Mucosa of gallbladder (tissue), 1 donor: Measurements from ENCODE around the gene NHLRC1. TPM values are rescaled to one million over a fixed set of nuclear protein-coding genes. Genes with fewer than 3 reads are reported as not detected.

Experiments
- DNase-seq: peaks from one replicate; pipeline ENCODE4 v3.0.0-alpha.2; 2020; ENCODE audit warnings: low spot score
- total RNA-seq: library from RNA; stranded (reverse); gene quantifications from one replicate; pipeline ENCODE4 v1.2.1, GENCODE V29; 2021
- donor health status: DM: no; HTN: no; CAD: no.

Gene NHLRC1
- total RNA-seq, 1 donor from 2014 or later = 1.9 TPM

DNA sequence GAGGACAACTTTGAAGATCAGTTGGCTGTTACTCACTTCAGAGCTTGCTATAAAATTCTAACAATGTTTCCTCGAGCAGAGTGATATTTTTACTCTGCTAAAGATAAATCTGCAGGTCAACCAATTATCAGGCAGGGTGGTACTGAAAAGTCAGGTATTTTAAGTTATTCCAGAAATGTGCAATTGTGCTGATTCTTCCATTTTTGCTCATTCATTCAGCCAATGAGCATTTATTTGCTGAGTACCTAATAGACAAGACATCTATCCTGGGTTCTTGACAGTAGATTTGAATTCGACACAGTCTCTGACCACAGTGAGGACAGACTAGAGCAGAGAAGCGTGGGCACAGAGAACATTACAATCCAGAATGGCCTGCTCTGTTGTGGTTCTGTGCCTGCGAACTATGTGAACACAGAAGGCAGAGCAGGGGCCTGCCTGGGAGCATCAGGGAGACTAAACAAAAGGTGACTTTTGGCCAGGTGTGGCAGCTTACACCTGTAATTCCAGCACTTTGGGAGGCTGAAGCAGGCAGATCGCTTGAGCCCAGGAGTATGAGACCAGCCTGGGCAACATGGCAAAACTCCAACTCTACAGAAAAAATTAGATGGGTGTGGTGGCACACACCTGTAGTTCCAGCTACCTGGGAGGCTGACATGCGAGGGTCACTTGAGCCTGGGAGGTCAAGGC lies 17.6 kb upstream of the NHLRC1 start:
- no peak for DNase-seq

DNA sequence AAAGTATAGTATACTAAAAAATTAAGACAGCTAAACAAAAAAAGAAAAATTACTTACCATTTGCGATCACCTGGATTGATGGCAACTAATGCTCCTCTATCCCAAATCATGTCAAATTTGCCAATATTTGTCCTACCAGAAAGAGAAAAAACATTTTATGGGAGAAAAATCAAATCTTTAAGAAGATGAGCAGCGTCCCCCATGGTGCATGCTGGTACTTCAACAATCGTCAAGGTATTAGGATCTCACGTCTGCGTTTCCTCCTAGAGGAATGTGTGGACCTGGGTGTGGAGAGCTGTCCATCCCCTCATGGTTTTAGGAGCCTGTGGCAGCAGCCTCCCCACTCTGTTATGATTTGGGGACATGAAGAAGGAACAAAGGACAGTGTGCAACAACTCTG lies 16.4 kb upstream of the NHLRC1 start:
- DNase-seq = no peak

DNA sequence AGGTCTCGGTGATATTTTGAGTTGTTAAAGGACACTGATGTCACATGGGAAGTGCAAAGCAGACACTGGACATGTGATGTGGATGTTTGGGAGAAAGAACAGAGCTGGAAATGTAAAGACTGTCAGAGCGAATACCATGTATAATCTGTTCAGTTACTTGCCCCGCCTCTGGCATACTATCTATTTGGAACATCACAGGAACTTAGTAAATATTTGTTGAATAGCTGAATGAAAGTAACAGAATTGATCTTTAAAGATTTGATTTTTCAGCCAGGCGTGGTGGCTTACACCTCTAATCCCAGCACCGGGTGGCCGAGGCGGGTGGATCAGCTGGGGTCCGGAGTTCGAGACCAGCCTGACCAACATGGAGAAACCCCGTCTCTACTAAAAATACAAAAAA lies 13.8 kb upstream of the NHLRC1 start:
- DNase-seq = no peak

DNA sequence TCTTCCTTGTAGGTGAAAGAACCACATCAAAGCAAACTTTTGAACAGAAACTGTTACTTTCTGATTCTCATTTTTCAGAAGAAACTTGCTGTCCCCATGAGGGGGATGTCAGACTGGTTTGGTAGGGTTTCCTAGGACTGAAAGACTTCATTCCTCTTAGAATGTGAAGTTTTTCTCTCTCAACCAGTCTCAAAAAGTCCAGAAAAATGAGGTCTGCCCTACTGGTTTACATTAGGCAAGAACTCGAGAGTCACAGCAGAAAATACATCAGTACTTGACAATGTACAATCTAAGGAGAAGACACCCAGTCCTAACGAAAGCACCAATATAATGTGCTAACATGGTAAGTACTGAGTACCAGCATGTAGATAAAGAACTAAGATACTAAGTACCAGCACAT lies 12.7 kb upstream of the NHLRC1 start:
- DNase-seq = no peak

DNA sequence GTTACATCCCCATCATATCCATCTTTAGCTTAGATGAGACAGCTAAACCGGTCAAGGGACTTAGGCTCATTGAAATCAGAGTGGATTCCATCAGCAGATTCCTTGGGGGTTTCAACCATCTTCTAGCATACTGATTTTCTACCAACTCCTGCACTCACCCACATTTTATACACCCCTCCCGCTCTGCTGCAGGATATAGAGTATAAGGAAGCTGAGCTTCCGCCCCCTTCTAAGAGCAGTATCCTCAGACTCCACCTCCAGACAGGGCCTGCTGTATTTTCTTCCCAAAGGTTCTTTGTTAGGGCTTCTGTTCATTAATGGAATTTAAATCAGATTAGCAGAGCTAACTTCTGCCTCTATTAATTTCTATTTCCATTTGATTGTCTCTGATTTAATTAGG lies 9.9 kb upstream of the NHLRC1 start:
- DNase-seq = no peak

DNA sequence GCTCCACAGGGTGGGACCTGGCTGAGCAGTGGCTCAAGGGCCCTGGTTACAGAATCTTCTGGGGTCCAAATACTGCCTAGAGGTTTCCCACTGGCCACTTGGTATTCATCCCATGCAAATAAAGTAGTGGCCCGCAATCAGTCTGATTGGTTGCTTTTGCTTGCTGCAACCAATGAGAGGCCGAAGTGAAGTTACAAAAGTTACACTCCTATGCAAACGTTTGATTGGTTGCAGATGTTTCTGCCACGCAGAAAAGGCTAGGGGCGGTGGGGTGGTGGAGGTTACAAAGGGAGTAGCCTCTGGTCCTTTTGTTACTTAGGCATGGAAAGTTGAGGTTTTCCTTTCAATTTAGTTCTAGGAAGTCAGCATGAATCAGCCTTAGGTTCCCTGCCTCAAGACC lies 3.6 kb upstream of the NHLRC1 start:
- DNase-seq = no peak

DNA sequence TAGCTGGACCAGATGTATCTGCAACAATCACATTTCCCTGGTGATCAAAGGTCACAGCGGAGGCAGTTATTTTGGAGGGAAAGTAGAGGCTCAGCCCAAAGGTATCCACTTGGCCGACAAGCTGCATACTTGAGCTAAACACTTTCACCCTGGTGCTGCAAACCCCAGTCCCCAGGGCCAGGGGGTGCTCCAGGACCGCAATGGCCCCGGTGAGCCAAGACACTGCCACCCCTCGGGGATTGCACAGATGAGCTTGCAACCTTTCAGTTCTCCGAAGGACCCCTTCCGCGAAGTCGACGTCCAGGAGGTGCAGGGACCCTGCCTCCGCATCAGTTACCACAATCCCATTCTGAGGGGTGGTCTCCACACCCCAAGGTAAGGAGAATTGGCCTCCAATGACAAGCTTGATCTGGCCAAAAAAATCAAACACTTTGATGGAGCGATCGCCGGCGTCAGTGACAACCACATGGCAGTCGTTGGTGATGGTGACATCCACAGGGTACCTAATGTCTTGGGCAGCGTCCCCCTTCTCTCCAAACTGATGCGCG lies 823 bp downstream of the NHLRC1 start:
- no peak for DNase-seq

DNA sequence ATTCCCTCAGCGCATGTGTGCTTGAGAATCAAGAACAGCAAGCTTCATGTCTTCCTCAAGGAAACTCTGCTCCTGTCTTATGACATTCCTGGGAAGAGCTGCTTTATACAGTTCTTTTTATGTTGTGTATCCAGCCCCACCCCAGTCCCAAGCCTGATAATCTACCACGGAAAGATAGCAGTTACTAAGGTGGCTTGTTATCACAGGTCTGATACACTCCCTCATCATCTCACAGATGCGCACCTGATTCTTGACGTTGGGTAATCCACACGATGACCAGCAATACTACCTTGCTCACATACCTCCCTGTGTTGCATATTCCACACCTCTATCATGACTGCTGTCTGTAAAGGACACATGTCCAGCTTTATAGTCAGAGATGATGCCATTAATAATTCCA lies 3.2 kb downstream of the NHLRC1 start:
- DNase-seq = no peak

DNA sequence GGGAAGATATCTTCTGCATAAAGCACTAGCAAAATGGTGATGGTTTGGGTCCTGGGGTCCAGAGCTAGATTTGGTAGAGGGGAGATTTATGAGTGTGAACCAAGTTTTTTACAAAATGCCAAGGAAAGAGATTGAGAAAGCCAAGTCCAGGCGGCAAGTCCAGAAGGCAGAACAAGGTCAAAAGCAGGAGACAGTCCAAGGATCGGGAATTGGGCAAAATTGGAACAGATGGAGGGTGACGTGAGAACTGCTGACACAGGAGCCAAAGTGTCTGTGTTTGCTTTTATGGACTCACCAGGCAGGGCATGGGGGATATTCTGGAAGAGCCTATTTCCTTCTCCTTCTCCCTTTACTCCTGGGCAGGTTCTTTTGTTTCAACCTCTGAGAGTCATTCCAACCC lies 4.1 kb downstream of the NHLRC1 start:
- no peak for DNase-seq

DNA sequence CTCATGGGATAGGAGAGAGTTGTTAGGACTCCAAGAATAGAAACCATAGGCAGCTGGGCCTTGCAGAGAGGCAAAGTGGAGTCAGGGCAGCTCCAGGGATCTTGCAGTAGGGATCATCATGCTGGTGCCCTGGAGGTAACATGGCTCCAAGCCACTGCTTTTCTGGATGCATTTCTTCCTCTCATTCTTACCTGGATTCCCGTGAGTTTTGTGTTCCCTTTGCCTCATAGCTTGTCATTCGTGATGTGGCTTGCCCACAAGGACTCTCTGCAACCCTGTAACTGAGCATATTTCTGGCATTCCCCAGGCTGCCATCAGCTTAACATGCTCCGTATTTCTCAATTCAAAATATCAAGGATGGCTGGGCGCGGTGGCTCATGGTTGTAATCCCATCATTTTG lies 5.3 kb downstream of the NHLRC1 start:
- no peak for DNase-seq

DNA sequence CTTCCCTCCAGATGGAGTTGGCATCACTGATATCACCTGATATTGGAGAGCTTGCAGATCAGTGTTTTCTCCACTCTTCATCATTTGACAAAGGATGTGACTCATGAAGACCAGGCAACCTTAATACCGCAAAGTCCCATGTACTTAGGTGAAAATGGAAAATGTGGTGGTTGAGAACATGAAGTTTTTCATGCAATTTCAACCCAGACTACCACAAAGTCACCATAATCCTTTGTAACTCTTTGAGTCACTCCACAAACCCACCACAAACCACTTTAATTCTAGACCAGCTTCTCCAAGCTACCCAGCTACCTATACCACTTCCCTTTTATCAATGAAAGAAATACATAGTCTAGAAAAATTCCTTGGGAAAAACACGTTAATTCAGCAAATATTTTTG lies 7.1 kb downstream of the NHLRC1 start:
- no peak for DNase-seq

DNA sequence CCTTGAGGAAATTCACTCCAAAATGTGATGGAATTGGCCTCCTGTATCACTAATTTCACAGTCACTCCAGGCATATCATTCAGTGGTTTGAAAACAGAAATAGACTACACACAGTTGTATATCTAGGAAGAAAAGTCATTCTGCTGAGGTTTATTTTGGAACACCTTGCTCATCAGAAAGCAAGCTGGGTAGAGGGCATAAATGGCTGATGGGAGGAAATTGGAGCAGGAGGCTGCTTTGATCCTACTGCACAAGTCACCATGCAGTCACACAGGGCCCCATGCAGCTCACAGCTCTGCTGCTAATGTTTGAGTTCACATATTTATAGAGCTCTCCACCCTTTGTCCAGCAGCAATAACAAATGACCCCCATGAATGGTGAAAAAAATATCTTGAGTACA lies 12.3 kb downstream of the NHLRC1 start:
- no peak for DNase-seq

DNA sequence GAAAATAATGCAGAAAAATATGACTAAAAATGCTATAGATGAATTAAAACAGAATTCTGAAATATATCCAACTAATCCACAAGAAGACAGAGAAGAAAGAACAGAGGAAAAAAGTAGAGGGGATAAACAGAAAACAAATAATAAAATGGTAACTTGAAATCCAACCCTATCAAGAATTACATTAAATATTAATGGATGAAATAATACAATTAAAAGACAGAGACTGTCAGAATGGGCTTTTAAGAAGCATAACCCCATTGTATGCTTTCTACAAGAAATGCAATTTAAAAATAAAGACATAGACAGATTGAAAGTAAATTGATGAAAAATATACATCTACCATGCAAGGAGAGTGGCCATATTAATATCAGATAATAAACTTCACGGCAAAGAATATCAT lies 15.4 kb downstream of the NHLRC1 start:
- no peak for DNase-seq

DNA sequence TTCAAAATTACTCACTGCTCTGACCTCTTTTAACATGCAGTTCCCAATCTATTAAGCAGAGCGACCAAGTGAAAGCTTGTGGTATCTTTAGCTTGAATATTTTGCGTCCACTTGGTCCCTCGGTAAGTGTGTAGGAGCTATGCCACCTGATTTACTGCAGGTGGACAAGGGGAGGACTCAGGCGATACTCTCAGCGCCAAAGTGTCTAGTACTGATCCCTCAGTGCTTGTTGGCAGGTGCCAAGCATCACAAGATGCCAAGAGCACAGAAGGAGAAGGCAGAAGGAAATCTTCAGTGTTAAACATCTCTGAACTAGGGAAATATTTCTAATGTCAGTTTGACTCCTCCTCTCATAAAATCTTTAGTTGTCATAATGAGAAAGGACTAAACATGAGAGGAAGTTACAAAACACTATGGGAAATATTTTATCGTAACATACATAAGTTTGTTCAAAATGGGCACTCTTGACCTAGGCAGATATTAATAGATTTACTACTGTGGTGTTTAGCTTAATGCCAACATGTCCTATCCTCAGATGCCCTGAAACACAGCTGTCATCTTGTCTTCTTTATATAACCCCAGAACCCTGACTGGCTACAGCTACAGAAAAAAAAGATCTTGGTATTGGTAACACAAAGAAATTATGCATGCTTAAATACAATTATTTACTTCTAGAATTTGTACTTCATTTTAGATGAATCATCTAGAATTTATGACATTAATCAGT lies 19.5 kb downstream of the NHLRC1 start:
- DNase-seq = no peak

DNA sequence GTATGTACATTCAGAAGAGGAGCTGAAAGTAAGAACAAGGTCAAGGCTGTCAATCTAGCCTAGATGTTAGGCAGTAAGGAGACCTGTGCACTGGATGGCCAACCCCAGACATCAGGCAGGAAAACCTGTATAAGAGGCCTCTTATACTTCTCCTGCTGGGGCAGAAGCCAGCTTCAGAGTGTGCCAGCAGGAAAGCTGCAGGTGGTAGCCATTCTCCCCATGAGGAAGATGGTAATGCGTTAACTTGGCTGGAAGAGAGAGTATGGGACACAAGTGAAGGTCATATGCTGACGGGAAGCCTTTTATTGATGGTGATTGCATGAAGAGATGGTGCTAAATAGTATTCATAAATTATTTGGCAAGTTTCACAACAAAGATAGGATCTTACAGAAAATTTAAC lies 20.6 kb downstream of the NHLRC1 start:
- DNase-seq = no peak

DNA sequence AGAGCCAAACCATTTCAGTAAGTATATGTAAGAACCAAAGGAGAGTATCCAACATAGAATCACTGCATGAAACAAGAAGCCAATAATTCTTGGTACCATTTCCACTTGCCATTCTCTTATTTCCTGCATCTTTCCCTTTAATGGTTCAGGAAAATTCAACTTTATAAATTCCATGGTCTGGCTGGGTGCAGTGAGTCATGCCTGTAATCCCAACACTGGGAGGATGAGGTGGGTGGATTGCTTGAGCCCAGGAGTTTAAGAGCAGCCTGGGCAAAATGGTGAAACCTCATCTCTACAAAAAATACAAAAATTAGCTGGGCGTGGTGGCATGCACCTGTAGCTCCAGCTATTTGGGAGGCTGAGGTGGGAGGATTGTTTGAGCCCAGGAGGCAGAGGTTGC lies 21.2 kb downstream of the NHLRC1 start:
- no peak for DNase-seq

DNA sequence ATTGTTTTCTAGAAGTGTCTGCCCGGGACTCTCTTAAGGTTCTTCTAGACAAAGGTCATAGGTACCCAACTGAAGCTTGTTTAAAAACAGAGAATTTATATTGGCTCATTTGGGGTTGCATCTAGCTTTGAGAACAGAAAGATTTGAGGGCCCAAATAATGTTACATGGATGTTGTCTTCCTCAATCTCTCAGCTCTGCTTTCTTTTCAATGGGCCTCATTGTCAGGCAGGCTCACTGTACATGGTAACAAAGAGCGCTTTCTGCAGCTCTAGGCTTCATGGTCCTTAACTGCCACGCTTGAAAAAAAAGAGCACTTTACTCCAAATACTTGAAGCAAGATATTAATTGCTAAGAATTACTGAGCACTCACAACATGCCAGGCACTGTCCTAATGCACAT lies 22.2 kb downstream of the NHLRC1 start:
- DNase-seq = no peak

DNA sequence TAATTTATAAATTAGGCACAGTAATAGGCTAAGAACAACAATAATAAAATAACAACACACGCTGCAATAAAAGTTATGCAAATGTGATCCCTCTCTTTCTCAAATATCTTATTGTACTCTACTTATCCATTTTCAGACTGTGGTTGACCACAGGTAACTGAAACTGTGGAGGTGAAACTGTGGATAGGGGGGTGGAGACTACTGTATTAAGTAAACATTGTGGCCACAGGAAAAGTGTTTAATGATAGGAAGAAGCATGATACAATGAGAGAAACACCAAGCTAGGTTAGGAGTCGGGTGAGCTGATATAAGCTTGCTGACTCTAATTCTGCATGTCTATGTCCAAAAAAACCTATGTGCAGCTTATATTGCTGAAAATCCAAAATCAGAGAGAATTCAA lies 23.0 kb downstream of the NHLRC1 start:
- DNase-seq = no peak

DNA sequence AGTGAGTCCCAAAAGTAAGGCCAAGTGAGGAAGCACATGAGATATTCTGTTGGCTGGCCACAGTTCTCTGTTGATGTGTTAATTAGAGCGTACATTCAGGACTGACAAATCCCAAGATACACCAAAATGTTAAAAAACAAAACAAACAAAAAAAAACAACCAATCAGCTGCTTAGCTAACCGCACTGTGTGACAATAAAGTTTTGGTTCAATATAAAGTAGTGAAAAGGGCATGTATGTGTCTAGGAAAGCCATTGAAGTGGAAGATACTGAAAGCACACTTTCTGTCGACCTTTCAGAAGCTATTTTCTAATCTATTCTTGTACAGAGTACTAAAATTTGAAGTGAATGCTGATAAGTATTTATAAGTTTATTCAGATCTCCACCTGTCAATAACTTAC lies 26.1 kb downstream of the NHLRC1 start:
- DNase-seq = no peak

DNA sequence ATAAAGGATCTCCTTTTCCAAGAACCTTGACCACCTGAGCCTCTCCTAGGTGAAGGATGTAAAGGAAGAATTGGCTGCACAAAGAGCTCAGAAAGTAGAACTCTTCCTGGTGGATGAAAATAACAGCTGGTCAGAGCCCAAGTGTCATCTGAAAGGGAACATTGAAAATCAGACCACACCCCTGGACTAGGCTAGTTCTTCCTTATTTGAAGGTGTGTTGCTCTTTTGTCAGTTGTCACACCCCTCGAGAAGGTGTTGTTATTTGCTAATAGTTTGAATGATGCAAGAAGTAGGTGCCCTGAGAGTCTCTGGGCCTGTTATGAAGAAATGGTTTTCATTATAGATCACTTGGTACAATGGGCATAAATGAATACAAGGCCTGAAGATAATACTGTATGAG lies 31.1 kb downstream of the NHLRC1 start:
- no peak for DNase-seq

DNA sequence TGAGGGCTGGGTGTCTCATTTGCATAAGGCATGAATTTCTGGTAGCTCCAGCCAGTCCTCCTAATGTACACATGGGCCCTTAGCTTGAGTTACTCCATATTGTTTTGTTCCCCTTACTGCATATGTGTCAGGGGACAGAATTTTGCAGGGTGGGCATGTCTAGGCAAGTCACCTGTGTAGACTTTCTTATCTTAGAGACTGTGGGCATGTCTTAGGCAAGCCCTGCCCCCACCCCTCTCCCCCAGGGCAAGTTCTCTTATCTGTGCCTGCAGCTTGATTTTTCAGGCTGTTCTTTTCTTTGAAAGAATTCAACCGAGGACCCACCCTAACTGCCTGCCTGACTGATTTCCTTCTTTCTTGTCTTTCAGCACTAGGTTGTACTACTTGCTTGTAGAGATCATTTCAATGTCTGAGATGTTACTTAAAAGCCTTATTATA lies 32.1 kb downstream of the NHLRC1 start:
- DNase-seq = no peak

DNA sequence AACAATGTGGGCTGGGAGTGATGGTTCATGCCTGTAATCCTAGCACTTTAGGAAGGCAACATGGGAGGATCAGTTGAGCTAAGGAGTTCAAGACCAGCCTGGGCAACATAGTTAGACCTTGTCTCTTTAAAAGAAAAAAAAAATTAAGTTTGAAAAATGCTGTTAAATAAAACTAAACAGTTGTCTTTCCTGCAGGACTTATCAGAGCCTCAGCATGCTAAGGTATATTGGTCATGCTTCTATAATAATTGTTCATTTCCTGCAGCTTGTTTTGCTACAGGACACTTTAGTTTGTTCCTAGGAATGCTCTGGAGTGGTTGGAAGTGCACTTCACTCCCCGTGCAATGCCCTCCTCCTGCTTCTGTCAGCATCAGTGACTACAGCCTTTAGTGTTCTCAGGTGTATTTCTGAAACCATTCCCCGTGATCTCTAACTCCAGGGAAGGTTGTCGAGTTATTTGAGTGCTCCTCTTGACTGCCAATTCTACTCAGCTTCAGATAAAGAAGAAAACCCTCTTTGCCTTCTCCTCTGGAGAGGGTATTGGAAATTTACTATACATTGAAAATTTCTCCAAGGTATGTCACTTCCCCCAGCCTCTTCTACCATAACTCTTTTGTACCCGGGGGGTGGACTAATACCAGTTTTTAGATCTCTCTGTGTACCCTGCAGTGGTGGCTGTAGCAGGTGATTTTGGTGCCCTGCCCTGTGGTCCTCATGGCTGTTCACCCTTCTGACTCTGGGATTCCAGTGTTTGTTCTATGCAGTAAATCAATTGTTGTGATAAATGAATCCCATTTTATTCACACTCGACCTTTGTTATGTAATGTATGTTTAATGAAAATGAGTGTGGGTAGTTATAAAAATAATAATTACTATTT lies 33.8 kb downstream of the NHLRC1 start:
- DNase-seq = no peak
